Measurements from ENCODE around the gene SLC4A1. TPM values are rescaled to one million over a fixed set of nuclear protein-coding genes. Genes with fewer than 3 reads are reported as not detected.

SLC4A1 gene
- total and polyA plus RNA-seq, 2 of the 13 experiments (the other 11 are each of a cell fraction or from before 2014, with no cell fraction given) = not detected

DNA sequence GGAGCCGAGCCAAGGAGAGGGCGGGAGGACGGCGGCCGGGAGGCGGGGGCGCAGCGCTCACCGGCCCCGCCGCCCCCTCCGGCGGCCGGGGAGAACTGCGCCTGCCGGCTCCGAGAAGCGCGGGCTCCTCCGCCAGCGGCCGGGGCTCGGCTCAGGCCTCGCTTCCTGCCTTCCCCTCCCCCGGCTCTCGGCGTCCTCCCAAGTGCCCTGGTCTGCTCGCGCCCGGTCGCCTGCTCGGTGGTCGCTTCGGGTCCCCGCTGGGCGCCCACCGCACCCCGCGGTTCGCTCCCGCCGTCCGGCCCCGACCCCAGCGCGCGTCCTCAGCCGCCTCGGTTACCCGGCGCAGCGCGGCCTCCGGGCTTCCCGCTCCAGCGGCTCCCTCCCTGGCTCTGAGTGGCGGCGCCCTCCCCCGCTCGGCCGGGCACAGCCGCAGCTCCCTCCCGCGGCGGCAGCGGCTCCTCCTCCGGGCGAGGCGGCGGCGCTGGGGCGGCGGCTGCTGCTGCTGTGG, 48.8 kb downstream of the SLC4A1 start (continued):
- TF ChIP-seq, protein P1, sequence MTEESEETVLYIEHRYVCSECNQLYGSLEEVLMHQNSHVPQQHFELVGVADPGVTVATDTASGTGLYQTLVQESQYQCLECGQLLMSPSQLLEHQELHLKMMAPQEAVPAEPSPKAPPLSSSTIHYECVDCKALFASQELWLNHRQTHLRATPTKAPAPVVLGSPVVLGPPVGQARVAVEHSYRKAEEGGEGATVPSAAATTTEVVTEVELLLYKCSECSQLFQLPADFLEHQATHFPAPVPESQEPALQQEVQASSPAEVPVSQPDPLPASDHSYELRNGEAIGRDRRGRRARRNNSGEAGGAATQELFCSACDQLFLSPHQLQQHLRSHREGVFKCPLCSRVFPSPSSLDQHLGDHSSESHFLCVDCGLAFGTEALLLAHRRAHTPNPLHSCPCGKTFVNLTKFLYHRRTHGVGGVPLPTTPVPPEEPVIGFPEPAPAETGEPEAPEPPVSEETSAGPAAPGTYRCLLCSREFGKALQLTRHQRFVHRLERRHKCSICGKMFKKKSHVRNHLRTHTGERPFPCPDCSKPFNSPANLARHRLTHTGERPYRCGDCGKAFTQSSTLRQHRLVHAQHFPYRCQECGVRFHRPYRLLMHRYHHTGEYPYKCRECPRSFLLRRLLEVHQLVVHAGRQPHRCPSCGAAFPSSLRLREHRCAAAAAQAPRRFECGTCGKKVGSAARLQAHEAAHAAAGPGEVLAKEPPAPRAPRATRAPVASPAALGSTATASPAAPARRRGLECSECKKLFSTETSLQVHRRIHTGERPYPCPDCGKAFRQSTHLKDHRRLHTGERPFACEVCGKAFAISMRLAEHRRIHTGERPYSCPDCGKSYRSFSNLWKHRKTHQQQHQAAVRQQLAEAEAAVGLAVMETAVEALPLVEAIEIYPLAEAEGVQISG (CRISPR knock-in tag; IDR thresholded peaks at IDR 0.05) = peak; percentile 40
- TF ChIP-seq, protein P2, sequence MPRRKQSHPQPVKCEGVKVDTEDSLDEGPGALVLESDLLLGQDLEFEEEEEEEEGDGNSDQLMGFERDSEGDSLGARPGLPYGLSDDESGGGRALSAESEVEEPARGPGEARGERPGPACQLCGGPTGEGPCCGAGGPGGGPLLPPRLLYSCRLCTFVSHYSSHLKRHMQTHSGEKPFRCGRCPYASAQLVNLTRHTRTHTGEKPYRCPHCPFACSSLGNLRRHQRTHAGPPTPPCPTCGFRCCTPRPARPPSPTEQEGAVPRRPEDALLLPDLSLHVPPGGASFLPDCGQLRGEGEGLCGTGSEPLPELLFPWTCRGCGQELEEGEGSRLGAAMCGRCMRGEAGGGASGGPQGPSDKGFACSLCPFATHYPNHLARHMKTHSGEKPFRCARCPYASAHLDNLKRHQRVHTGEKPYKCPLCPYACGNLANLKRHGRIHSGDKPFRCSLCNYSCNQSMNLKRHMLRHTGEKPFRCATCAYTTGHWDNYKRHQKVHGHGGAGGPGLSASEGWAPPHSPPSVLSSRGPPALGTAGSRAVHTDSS (CRISPR knock-in tag; conservative IDR thresholded peaks at IDR 0.05) = 0 out of 2 replicates have a peak, but pooled peaks have one; percentile 22
- peak; percentile 57; the same call in 1 of the 2 replicates for TF ChIP-seq ZFY (CRISPR knock-in tag; IDR thresholded peaks at IDR 0.05)
- TF ChIP-seq, protein P3, sequence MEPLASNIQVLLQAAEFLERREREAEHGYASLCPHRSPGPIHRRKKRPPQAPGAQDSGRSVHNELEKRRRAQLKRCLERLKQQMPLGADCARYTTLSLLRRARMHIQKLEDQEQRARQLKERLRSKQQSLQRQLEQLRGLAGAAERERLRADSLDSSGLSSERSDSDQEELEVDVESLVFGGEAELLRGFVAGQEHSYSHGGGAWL (CRISPR knock-in tag; IDR thresholded peaks at IDR 0.05) = peak; percentile 43; the same call in 1 of the 2 replicates
- TF ChIP-seq, protein P4, sequence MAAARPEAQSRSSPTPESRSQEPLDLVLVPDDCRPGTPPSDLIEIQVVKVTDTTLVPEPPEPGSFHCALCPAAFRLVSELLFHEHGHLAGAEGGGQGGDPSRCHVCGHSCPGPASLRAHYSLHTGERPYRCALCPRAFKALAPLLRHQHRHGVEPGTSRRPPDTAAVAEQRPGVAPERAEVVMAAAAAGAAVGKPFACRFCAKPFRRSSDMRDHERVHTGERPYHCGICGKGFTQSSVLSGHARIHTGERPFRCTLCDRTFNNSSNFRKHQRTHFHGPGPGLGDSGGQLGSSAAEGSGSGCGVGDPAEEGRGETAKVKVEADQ (CRISPR knock-in tag; IDR thresholded peaks at IDR 0.05; ENCODE audit: borderline replicate concordance) = no peak
- TF ChIP-seq RBAK (CRISPR knock-in tag; IDR thresholded peaks at IDR 0.05) = no peak
- TF ChIP-seq, protein P5, sequence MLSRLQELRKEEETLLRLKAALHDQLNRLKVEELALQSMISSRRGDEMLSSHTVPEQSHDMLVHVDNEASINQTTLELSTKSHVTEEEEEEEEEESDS (CRISPR knock-in tag; IDR thresholded peaks at IDR 0.05; ENCODE audit: borderline replicate concordance) = 0 out of 2 replicates have a peak, but pooled peaks have one; percentile 10
- TF ChIP-seq, protein P6, sequence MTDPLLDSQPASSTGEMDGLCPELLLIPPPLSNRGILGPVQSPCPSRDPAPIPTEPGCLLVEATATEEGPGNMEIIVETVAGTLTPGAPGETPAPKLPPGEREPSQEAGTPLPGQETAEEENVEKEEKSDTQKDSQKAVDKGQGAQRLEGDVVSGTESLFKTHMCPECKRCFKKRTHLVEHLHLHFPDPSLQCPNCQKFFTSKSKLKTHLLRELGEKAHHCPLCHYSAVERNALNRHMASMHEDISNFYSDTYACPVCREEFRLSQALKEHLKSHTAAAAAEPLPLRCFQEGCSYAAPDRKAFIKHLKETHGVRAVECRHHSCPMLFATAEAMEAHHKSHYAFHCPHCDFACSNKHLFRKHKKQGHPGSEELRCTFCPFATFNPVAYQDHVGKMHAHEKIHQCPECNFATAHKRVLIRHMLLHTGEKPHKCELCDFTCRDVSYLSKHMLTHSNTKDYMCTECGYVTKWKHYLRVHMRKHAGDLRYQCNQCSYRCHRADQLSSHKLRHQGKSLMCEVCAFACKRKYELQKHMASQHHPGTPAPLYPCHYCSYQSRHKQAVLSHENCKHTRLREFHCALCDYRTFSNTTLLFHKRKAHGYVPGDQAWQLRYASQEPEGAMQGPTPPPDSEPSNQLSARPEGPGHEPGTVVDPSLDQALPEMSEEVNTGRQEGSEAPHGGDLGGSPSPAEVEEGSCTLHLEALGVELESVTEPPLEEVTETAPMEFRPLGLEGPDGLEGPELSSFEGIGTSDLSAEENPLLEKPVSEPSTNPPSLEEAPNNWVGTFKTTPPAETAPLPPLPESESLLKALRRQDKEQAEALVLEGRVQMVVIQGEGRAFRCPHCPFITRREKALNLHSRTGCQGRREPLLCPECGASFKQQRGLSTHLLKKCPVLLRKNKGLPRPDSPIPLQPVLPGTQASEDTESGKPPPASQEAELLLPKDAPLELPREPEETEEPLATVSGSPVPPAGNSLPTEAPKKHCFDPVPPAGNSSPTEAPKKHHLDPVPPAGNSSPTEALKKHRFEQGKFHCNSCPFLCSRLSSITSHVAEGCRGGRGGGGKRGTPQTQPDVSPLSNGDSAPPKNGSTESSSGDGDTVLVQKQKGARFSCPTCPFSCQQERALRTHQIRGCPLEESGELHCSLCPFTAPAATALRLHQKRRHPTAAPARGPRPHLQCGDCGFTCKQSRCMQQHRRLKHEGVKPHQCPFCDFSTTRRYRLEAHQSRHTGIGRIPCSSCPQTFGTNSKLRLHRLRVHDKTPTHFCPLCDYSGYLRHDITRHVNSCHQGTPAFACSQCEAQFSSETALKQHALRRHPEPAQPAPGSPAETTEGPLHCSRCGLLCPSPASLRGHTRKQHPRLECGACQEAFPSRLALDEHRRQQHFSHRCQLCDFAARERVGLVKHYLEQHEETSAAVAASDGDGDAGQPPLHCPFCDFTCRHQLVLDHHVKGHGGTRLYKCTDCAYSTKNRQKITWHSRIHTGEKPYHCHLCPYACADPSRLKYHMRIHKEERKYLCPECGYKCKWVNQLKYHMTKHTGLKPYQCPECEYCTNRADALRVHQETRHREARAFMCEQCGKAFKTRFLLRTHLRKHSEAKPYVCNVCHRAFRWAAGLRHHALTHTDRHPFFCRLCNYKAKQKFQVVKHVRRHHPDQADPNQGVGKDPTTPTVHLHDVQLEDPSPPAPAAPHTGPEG (CRISPR knock-in tag; IDR thresholded peaks at IDR 0.05) = peak; percentile 53
- TF ChIP-seq NFYB (CRISPR knock-in tag; IDR thresholded peaks at IDR 0.05) = no peak
- TF ChIP-seq, protein P7, sequence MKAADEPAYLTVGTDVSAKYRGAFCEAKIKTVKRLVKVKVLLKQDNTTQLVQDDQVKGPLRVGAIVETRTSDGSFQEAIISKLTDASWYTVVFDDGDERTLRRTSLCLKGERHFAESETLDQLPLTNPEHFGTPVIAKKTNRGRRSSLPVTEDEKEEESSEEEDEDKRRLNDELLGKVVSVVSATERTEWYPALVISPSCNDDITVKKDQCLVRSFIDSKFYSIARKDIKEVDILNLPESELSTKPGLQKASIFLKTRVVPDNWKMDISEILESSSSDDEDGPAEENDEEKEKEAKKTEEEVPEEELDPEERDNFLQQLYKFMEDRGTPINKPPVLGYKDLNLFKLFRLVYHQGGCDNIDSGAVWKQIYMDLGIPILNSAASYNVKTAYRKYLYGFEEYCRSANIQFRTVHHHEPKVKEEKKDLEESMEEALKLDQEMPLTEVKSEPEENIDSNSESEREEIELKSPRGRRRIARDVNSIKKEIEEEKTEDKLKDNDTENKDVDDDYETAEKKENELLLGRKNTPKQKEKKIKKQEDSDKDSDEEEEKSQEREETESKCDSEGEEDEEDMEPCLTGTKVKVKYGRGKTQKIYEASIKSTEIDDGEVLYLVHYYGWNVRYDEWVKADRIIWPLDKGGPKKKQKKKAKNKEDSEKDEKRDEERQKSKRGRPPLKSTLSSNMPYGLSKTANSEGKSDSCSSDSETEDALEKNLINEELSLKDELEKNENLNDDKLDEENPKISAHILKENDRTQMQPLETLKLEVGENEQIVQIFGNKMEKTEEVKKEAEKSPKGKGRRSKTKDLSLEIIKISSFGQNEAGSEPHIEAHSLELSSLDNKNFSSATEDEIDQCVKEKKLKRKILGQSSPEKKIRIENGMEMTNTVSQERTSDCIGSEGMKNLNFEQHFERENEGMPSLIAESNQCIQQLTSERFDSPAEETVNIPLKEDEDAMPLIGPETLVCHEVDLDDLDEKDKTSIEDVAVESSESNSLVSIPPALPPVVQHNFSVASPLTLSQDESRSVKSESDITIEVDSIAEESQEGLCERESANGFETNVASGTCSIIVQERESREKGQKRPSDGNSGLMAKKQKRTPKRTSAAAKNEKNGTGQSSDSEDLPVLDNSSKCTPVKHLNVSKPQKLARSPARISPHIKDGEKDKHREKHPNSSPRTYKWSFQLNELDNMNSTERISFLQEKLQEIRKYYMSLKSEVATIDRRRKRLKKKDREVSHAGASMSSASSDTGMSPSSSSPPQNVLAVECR (CRISPR knock-in tag; IDR thresholded peaks at IDR 0.05; ENCODE audit: borderline replicate concordance) = 0 out of 2 replicates have a peak, but pooled peaks have one; percentile 2
